PC-9 (cell line): ENCODE measurements around the gene DSTN.

ENCODE experiments used
- CTCF ChIP-seq: fragments of 200-600 bp; sonication (generic); conservative IDR thresholded peaks from 2 replicates; pipeline ENCODE4 v1.6.1; 2017; ENCODE audit warnings: mixed run types, antibody characterized with exemption, mild to moderate bottlenecking, moderate library complexity
- EZH2 ChIP-seq: fragments of 200-600 bp; sonication (generic); IDR thresholded peaks from 2 replicates; pipeline ENCODE4 v1.8.0; 2017; ENCODE audit warnings: antibody characterized with exemption, low read depth

DNA sequence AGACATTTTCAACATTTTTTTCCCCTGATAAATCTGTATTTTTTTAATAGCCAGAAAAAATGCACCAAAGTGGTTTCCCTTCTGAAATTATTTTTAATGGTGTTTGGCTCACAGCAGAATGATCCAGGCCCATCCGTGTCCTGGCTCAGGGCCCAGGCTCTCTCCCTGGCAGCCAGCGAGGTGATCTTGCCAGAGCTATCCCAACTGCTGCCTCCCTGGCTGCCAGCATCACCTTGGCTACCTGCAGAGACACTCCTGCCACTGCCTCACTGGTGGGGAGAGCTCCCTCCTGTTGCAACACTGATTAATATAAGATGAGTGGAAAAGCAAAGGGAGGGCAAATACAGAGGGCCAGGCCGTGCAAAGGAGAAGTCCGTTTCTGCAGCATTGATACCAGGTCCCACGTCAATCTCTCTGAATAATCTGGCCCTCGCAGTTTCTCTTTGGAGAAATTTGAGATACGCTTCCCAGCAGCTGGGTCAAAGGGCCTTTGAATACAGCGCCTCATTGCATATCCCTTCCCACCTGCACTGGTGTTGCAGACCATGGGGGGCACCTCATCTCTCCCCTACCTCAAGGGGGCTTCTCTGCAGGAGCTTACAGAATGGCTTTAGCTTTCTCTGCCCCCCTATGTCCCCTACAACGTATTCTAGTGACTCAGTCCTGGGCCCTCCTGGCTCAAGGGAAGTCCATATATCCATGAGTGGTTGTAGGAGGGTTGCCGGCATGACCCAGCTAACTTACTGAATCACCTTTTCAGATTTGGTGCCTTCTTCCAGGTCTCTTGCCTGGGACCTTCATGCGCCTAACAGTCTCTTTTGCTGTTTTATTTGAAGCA, 12.8 kb upstream of the DSTN start:
- TF ChIP-seq CTCF (no peak), EZH2 (no peak)
